H9 (cell line): ENCODE data around the gene TRAPPC2. TPM values are rescaled to one million over a fixed set of nuclear protein-coding genes. Genes with fewer than 3 reads are reported as not detected.
A peak's percentile ranks its signal among the peaks of the same experiment; 100 is the strongest.

Experiments
- DNase-seq: peaks from one replicate; pipeline ENCODE4 v3.0.0-alpha.2; 2017
- H2AFZ ChIP-seq: one replicate; pipeline ENCODE4 v1.6.1; 2013; ENCODE audit warnings: mild to moderate bottlenecking, low read length, control low read depth, moderate library complexity
- H2AK5ac ChIP-seq: 2 replicates; pipeline ENCODE4 v1.6.1; 2013; ENCODE audit warnings: low read length, control low read depth, mixed read lengths; ENCODE audit not compliant: insufficient read length
- H2BK120ac ChIP-seq: one replicate; pipeline ENCODE4 v1.6.1; 2013; ENCODE audit warnings: low read depth, mild to moderate bottlenecking, low read length, control low read depth, inconsistent platforms; ENCODE audit not compliant: poor library complexity, severe bottlenecking
- H2BK12ac ChIP-seq: 2 replicates; pipeline ENCODE4 v1.6.1; 2013; ENCODE audit warnings: low read length, control low read depth, mixed read lengths, low read depth; ENCODE audit not compliant: insufficient read length
- H2BK15ac ChIP-seq: 2 replicates; pipeline ENCODE4 v1.6.1; 2013; ENCODE audit warnings: low read depth, low read length, control low read depth
- H2BK20ac ChIP-seq: one replicate; pipeline ENCODE4 v1.6.1; 2013; ENCODE audit warnings: low read depth, mild to moderate bottlenecking, low read length, control low read depth, inconsistent platforms; ENCODE audit not compliant: poor library complexity, severe bottlenecking
- H2BK5ac ChIP-seq: 2 replicates; pipeline ENCODE4 v1.6.1; 2013; ENCODE audit warnings: low read length, control low read depth, mixed read lengths; ENCODE audit not compliant: insufficient read length
- H3K14ac ChIP-seq: 2 replicates; pipeline ENCODE4 v1.6.1; 2013; ENCODE audit warnings: low read length, control low read depth; ENCODE audit not compliant: insufficient read depth
- H3K18ac ChIP-seq: 2 replicates; pipeline ENCODE4 v1.6.1; 2013; ENCODE audit warnings: low read depth, mild to moderate bottlenecking, mixed read lengths, low read length, control low read depth; ENCODE audit not compliant: insufficient read length
- H3K23ac ChIP-seq: 2 replicates; pipeline ENCODE4 v1.6.1; 2013; ENCODE audit warnings: low read length, control low read depth, mixed read lengths, low read depth; ENCODE audit not compliant: insufficient read length
- H3K23me2 ChIP-seq: 2 replicates; pipeline ENCODE4 v1.6.1; 2013; ENCODE audit warnings: low read depth, mild to moderate bottlenecking, mixed read lengths, low read length, control low read depth; ENCODE audit not compliant: insufficient read length, poor library complexity, severe bottlenecking
- H3K27ac ChIP-seq: 2 replicates; pipeline ENCODE4 v1.5.1; 2013; ENCODE audit warnings: low read length, control low read depth, mixed read lengths, low read depth; ENCODE audit not compliant: insufficient read length
- H3K27me3 ChIP-seq: 2 replicates; pipeline ENCODE4 v1.6.1; 2013; ENCODE audit warnings: low read length, control low read depth, inconsistent platforms; ENCODE audit not compliant: insufficient read depth
- H3K4ac ChIP-seq: 2 replicates; pipeline ENCODE4 v1.6.1; 2013; ENCODE audit warnings: low read depth, mild to moderate bottlenecking, control low read depth, inconsistent platforms, low read length, moderate library complexity
- H3K4me1 ChIP-seq: 2 replicates; pipeline ENCODE4 v1.6.1; 2013; ENCODE audit warnings: low read length, control low read depth, inconsistent platforms; ENCODE audit not compliant: insufficient read depth
- H3K4me2 ChIP-seq: 2 replicates; pipeline ENCODE4 v1.6.1; 2013; ENCODE audit warnings: low read length, control low read depth, mixed read lengths; ENCODE audit not compliant: insufficient read length, insufficient read depth
- H3K56ac ChIP-seq: 2 replicates; pipeline ENCODE4 v1.6.1; 2013; ENCODE audit warnings: low read depth, mild to moderate bottlenecking, mixed read lengths, low read length, control low read depth; ENCODE audit not compliant: insufficient read length
- H3K79me1 ChIP-seq: 2 replicates; pipeline ENCODE4 v1.6.1; 2013; ENCODE audit warnings: low read depth, mild to moderate bottlenecking, moderate library complexity, low read length, control low read depth, inconsistent platforms; ENCODE audit not compliant: insufficient read depth, poor library complexity, severe bottlenecking
- H3K79me2 ChIP-seq: 2 replicates; pipeline ENCODE4 v1.6.1; 2013; ENCODE audit warnings: low read length, control low read depth, inconsistent platforms; ENCODE audit not compliant: insufficient read depth
- H3K9ac ChIP-seq: 2 replicates; pipeline ENCODE4 v1.6.1; 2013; ENCODE audit warnings: low read length, control low read depth, mixed read lengths; ENCODE audit not compliant: insufficient read length; ENCODE audit errors: extremely low read depth
- H3K9me3 ChIP-seq: one replicate; pipeline ENCODE4 v1.6.1; 2013; ENCODE audit warnings: low read depth, low read length, inconsistent platforms; ENCODE audit not compliant: control insufficient read depth
- H3T11ph ChIP-seq: one replicate; pipeline ENCODE4 v1.6.1; 2013; ENCODE audit warnings: mild to moderate bottlenecking, low read length, control low read depth, inconsistent platforms
- H4K20me1 ChIP-seq: one replicate; pipeline ENCODE4 v1.6.1; 2013; ENCODE audit not compliant: control insufficient read depth, insufficient read length, insufficient read depth
- H4K5ac ChIP-seq: 2 replicates; pipeline ENCODE4 v1.6.1; 2013; ENCODE audit warnings: low read depth, mild to moderate bottlenecking, mixed read lengths, low read length, control low read depth; ENCODE audit not compliant: insufficient read length
- H4K8ac ChIP-seq: replicated peaks from 2 replicates; pipeline ENCODE4 v1.6.1; 2013; ENCODE audit warnings: low read length, control low read depth, mixed read lengths, low read depth; ENCODE audit not compliant: insufficient read length
- H4K91ac ChIP-seq: 2 replicates; pipeline ENCODE4 v1.6.1; 2013; ENCODE audit warnings: low read depth, mild to moderate bottlenecking, moderate library complexity, mixed read lengths, low read length, control low read depth; ENCODE audit not compliant: insufficient read length
- H3K27ac Mint-ChIP-seq, 3 experiments: 2 replicates in 2 of 3; 3 replicates in 1 of 3; pipeline ENCODE4 v1.8.0; 2020 to 2021; ENCODE audit warnings: mixed read lengths in 3 of 3, mild to moderate bottlenecking in 1 of 3, moderate library complexity in 1 of 3
- H3K27me3 Mint-ChIP-seq: 2 replicates; pipeline ENCODE4 v1.8.0; 2021; ENCODE audit warnings: low read depth, mild to moderate bottlenecking, moderate library complexity, mixed read lengths
- H3K36me3 Mint-ChIP-seq, 3 experiments: 2 replicates in 2 of 3; 3 replicates in 1 of 3; pipeline ENCODE4 v1.8.0; 2020 to 2021; ENCODE audit warnings: low read depth in 3 of 3, mixed read lengths in 3 of 3; ENCODE audit not compliant: insufficient read depth in 1 of 3
- H3K4me1 Mint-ChIP-seq, 2 experiments: 2 replicates each; pipeline ENCODE4 v1.8.0; 2020; ENCODE audit warnings: mixed read lengths in 2 of 2
- H3K4me3 Mint-ChIP-seq, 2 experiments: 2 replicates in 1 of 2; 3 replicates in 1 of 2; pipeline ENCODE4 v1.8.0; 2020 to 2021; ENCODE audit warnings: mild to moderate bottlenecking in 2 of 2, mixed read lengths in 2 of 2, moderate library complexity in 1 of 2
- H3K9me3 Mint-ChIP-seq, 2 experiments: 2 replicates in 1 of 2; 3 replicates in 1 of 2; pipeline ENCODE4 v1.8.0; 2020; ENCODE audit warnings: mild to moderate bottlenecking in 2 of 2, mixed read lengths in 2 of 2, moderate library complexity in 1 of 2
- WGBS: extraction: QIAGEN DNeasy Blood & Tissue Kit; methylation state at CpG from one replicate; pipeline ENCODE4 v1.1.7; 2013; ENCODE audit warnings: missing lambda C conversion rate, low lambda C conversion rate, mixed read lengths; ENCODE audit not compliant: insufficient read length; ENCODE audit errors: extremely low coverage; 5-methylcytosine and 5-hydroxymethylcytosine counted together
- total RNA-seq: library from RNA; stranded (reverse); gene quantifications from 2 replicates; pipeline ENCODE4 v1.2.1, GENCODE V29; 2021
- TF ChIP-seq, protein P1 (sequence below): fragments of 200-600 bp; sonication (generic); conservative IDR thresholded peaks from 3 replicates; pipeline ENCODE4 v1.8.0; 2021; ENCODE audit warnings: antibody characterized with exemption, mild to moderate bottlenecking

The TRAPPC2 gene
- total RNA-seq, 1 experiment from 2014 or later, result 13.3 TPM

GRCh38 chrX:13684361-13684760 lies 50.1 kb downstream of the TRAPPC2 start:
- Histone ChIP-seq H2BK20ac (no peak overlapping the region), H4K8ac (no peak overlapping the region), H3K27me3 (no peaks in the 10 kb centered on the region; the same call in 1 of the 2 replicates), H4K91ac (no peak overlapping the region), H3K4me1 (no peaks in the 10 kb centered on the region), H3K18ac (no peak overlapping the region), H3K4ac (no peak overlapping the region), H3K4me2 (no peak overlapping the region), H4K5ac (no peak overlapping the region), H2BK15ac (no peak overlapping the region), H3K9ac (no peak overlapping the region), H3K79me2 (no peaks in the 10 kb centered on the region), H3K23me2 (no peaks in the 10 kb centered on the region), H3K14ac (no peak overlapping the region), H2BK120ac (no peak overlapping the region), H2AK5ac (no peak overlapping the region), H2AFZ (no peak overlapping the region), H3K23ac (no peak overlapping the region), H2BK5ac (no peak overlapping the region), H4K20me1 (no peaks in the 10 kb centered on the region), H3K79me1 (no peaks in the 10 kb centered on the region), H3K27ac (no peak overlapping the region), H3T11ph (no peak overlapping the region), H3K56ac (no peak overlapping the region), H3K9me3 (no peaks in the 10 kb centered on the region), H2BK12ac (no peak overlapping the region)
- WGBS, result no CpG with 5 or more reads among the region's 4 CpGs
- H3K27ac Mint-ChIP-seq, result peak overlapping the region in 1 of 3 experiments; percentile 7; a peak in 1 of 7 replicates
- H3K36me3 Mint-ChIP-seq, result no peaks in the 10 kb centered on the region
- H3K4me3 Mint-ChIP-seq, result no peak overlapping the region
- no peak for DNase-seq
- peaks cover 0 to 4% of the 10 kb centered on the region in 2 experiments; a peak in 1 of 4 replicates for H3K4me1 Mint-ChIP-seq
- peaks cover 11% of the 10 kb centered on the region for H3K27me3 Mint-ChIP-seq
- TF ChIP-seq, protein P1, sequence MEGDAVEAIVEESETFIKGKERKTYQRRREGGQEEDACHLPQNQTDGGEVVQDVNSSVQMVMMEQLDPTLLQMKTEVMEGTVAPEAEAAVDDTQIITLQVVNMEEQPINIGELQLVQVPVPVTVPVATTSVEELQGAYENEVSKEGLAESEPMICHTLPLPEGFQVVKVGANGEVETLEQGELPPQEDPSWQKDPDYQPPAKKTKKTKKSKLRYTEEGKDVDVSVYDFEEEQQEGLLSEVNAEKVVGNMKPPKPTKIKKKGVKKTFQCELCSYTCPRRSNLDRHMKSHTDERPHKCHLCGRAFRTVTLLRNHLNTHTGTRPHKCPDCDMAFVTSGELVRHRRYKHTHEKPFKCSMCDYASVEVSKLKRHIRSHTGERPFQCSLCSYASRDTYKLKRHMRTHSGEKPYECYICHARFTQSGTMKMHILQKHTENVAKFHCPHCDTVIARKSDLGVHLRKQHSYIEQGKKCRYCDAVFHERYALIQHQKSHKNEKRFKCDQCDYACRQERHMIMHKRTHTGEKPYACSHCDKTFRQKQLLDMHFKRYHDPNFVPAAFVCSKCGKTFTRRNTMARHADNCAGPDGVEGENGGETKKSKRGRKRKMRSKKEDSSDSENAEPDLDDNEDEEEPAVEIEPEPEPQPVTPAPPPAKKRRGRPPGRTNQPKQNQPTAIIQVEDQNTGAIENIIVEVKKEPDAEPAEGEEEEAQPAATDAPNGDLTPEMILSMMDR, result no peak
- peaks cover 31 to 48% of the 10 kb centered on the region in 2 experiments for H3K9me3 Mint-ChIP-seq
